Vagina (tissue), 2 donors: Measurements from ENCODE around the gene SMARCAL1. TPM values are rescaled to one million over a fixed set of nuclear protein-coding genes. Genes with fewer than 3 reads are reported as not detected.

Source experiments
- DNase-seq, 2 donors: peaks; one replicate each; pipeline ENCODE4 v3.0.0-alpha.2; 2017; ENCODE audit errors: extremely low spot score in 2 of 2
- H3K27ac ChIP-seq: fragments of 200-600 bp; sonication (generic); one replicate; pipeline ENCODE4 v1.5.1; 2019
- H3K27me3 ChIP-seq: fragments of 200-600 bp; sonication (generic); one replicate; pipeline ENCODE4 v1.5.1; 2019
- H3K36me3 ChIP-seq, 2 donors: fragments of 200-600 bp; sonication (generic); one replicate each; pipeline ENCODE4 v1.5.1; 2017 to 2019
- H3K4me1 ChIP-seq: fragments of 200-600 bp; sonication (generic); one replicate; pipeline ENCODE4 v1.5.1; 2019
- H3K4me3 ChIP-seq, 2 donors: fragments of 200-600 bp; sonication (generic); 1 replicate in 1 of 2; 2 replicates in 1 of 2; pipeline ENCODE4 v1.5.1; 2016 to 2019
- H3K9me3 ChIP-seq: fragments of 200-600 bp; sonication (generic); one replicate; pipeline ENCODE4 v1.5.1; 2019
- POLR2A ChIP-seq, 2 donors: fragments of 450-650 bp; IDR thresholded peaks; one replicate each; pipeline ENCODE4 v1.6.1; 2017; ENCODE audit warnings: antibody characterized with exemption in 2 of 2, mild to moderate bottlenecking in 2 of 2, moderate library complexity in 2 of 2
- POLR2AphosphoS5 ChIP-seq, 2 donors: sonication (generic); formaldehyde crosslinking; IDR thresholded peaks; one replicate each; pipeline ENCODE4 v1.9.0; 2017; ENCODE audit warnings: antibody characterized with exemption in 2 of 2, mild to moderate bottlenecking in 2 of 2, low read depth in 1 of 2; ENCODE audit not compliant: insufficient read depth in 1 of 2
- intact Hi-C: fragments of 100-400 bp; cut with DNase I; formaldehyde crosslinking; loops from one replicate; pipeline ENCODE4 v1.15.1; 2023
- total RNA-seq: library from RNA; depleted of rRNA; stranded (reverse); fragments of >200 nt; gene quantifications from one replicate; pipeline ENCODE4 v1.2.3, GENCODE V29; 2016
- TF ChIP-seq, protein P1 (sequence below), 3 experiments: fragments of 450-650 bp in 2 of 3; fragments of 200-600 bp in 1 of 3; sonication (generic) in 1 of 3; IDR thresholded peaks; one replicate each; pipeline ENCODE4 v1.5.1; 2017 to 2019; ENCODE audit warnings: antibody characterized with exemption in 3 of 3, mild to moderate bottlenecking in 2 of 3, moderate library complexity in 2 of 3

Gene SMARCAL1
- total RNA-seq, 1 donor from 2014 or later: 36.1 TPM

DNA sequence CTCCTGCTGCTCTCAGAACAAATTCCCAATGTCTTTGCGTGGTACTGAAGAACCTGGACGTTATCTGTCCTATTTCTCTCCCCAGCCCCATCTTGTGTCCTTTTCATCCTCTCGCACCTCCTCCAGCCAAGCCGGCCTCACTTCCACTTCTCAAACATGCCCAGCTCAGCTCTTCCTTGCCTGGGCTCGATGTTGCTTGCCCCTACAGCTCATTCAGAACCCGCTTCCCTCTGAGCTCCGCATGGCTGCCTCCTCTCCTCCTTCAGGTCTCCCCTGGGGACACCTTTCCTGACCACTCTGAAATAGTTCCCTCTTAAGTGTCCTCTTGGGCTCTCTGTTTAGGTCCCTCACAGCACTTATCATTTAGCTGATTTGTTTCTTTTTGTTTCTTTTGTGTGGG, 6.7 kb upstream of the SMARCAL1 start:
- no peak overlapping the region for H3K4me3 ChIP-seq
- H3K27ac ChIP-seq: no peak overlapping the region
- no peak for TF ChIP-seq POLR2AphosphoS5 (IDR thresholded peaks at IDR 0.05; ENCODE audit: insufficient read depth in 1 of 2, low read depth in 1 of 2)
- TF ChIP-seq, protein P1, sequence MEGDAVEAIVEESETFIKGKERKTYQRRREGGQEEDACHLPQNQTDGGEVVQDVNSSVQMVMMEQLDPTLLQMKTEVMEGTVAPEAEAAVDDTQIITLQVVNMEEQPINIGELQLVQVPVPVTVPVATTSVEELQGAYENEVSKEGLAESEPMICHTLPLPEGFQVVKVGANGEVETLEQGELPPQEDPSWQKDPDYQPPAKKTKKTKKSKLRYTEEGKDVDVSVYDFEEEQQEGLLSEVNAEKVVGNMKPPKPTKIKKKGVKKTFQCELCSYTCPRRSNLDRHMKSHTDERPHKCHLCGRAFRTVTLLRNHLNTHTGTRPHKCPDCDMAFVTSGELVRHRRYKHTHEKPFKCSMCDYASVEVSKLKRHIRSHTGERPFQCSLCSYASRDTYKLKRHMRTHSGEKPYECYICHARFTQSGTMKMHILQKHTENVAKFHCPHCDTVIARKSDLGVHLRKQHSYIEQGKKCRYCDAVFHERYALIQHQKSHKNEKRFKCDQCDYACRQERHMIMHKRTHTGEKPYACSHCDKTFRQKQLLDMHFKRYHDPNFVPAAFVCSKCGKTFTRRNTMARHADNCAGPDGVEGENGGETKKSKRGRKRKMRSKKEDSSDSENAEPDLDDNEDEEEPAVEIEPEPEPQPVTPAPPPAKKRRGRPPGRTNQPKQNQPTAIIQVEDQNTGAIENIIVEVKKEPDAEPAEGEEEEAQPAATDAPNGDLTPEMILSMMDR (IDR thresholded peaks at IDR 0.05): no peak
- no peak for TF ChIP-seq POLR2A (IDR thresholded peaks at IDR 0.05)
- no peaks in the 10 kb centered on the region for H3K27me3 ChIP-seq
- H3K4me1 ChIP-seq: no peaks in the 10 kb centered on the region
- DNase-seq: no peak
- H3K9me3 ChIP-seq: no peaks in the 10 kb centered on the region
- no peaks in the 10 kb centered on the region for H3K36me3 ChIP-seq
- intact Hi-C loops: no loop called here

GRCh38 chr2:216406826-216407225, 5.5 kb upstream of the SMARCAL1 start:
- Histone ChIP-seq H3K36me3 (no peaks in the 10 kb centered on the region), H3K27me3 (no peaks in the 10 kb centered on the region), H3K27ac (no peak overlapping the region), H3K9me3 (no peaks in the 10 kb centered on the region), H3K4me1 (no peaks in the 10 kb centered on the region), H3K4me3 (no peak overlapping the region)
- no peak for DNase-seq
- TF ChIP-seq POLR2AphosphoS5 (IDR thresholded peaks at IDR 0.05; ENCODE audit: insufficient read depth in 1 of 2, low read depth in 1 of 2) (no peak), POLR2A (IDR thresholded peaks at IDR 0.05) (no peak)
- TF ChIP-seq, protein P1 (IDR thresholded peaks at IDR 0.05): no peak
- intact Hi-C loops: no loop called here

- Histone ChIP-seq H3K27ac (no peak overlapping the region), H3K27me3 (no peaks in the 10 kb centered on the region), H3K9me3 (no peaks in the 10 kb centered on the region), H3K4me1 (peaks cover 8% of the 10 kb centered on the region), H3K36me3 (no peaks in the 10 kb centered on the region), H3K4me3 (no peak overlapping the region)
- DNase-seq: no peak
- TF ChIP-seq POLR2A (IDR thresholded peaks at IDR 0.05) (no peak), POLR2AphosphoS5 (IDR thresholded peaks at IDR 0.05; ENCODE audit: insufficient read depth in 1 of 2, low read depth in 1 of 2) (no peak)
- TF ChIP-seq, protein P1 (IDR thresholded peaks at IDR 0.05): no peak
- intact Hi-C loops: no loop called here
Observed at GRCh38 chr2:216408426-216409290, 3.6 kb upstream of the SMARCAL1 start.

GRCh38 chr2:216410550-216410949, 1.7 kb upstream of the SMARCAL1 start:
- intact Hi-C loops: no loop called here
- TF ChIP-seq, protein P1 (IDR thresholded peaks at IDR 0.05): no peak
- TF ChIP-seq POLR2A (IDR thresholded peaks at IDR 0.05) (no peak), POLR2AphosphoS5 (IDR thresholded peaks at IDR 0.05; ENCODE audit: insufficient read depth in 1 of 2, low read depth in 1 of 2) (no peak)
- H3K27ac ChIP-seq: no peak overlapping the region
- no peak for DNase-seq
- H3K27me3 ChIP-seq: no peaks in the 10 kb centered on the region
- H3K4me3 ChIP-seq: no peak overlapping the region
- H3K4me1 ChIP-seq: peaks cover 10% of the 10 kb centered on the region
- H3K36me3 ChIP-seq: no peaks in the 10 kb centered on the region
- H3K9me3 ChIP-seq: no peaks in the 10 kb centered on the region

DNA sequence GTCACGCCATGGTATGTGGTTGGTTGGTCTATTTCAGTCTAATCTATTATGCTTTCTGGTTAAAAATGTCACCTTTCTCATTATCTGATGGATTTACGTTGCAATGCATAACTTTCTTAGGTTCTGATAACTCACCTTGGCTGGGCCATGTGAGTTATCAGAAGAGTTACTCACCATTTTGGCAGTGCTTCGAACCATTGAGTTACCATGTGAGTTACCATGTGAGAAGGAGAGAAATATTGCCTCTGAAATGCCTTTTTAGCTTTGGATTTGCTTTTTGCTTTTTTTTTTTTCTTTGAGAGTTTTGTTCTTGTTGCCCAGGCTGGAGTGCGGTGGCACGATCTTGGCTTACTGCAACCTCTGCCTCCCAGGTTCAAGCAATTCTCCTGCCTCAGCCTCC, 1.6 kb downstream of the SMARCAL1 start:
- Histone ChIP-seq H3K27me3 (no peaks in the 10 kb centered on the region), H3K4me1 (peaks cover 13% of the 10 kb centered on the region), H3K36me3 (peaks cover 0 to 15% of the 10 kb centered on the region in 2 donors), H3K9me3 (no peaks in the 10 kb centered on the region), H3K27ac (no peak overlapping the region), H3K4me3 (no peak overlapping the region)
- no peak for DNase-seq
- intact Hi-C loops: no loop called here
- TF ChIP-seq POLR2A (IDR thresholded peaks at IDR 0.05): no peak
- no peak for TF ChIP-seq POLR2AphosphoS5 (IDR thresholded peaks at IDR 0.05; ENCODE audit: insufficient read depth in 1 of 2, low read depth in 1 of 2)
- TF ChIP-seq, protein P1 (IDR thresholded peaks at IDR 0.05): no peak
